ENCODE data around the gene TRIM6. TPM values are rescaled to one million over a fixed set of nuclear protein-coding genes. Genes with fewer than 3 reads are reported as not detected.
"Not testable (repeated sequence)": the region's sequence is repeated elsewhere in the genome, so short reads cannot be mapped to it uniquely, and the experiment has no call there.

Gene TRIM6
- total RNA-seq, 2 donors from 2014 or later, result 4.8 to 6.3 TPM

DNA sequence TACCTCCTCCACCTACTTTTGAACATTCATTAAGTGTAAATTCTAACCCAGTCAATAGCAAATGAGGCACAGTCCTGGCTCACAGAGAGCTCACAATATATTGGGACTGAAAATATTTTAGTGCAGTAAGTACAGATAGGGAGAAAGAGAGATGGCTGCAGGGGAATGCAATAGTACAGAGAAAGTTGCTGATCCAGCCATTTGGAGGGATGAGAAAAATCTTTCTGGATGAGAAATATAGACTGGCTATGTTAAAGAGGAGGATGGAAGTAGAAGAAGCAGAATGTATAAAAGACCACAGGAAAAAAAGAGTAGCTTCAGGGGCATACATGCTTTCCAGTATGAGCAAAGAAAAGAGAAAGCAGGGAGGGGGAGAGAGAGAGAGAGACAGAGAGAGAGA lies 19.3 kb upstream of the TRIM6 start:
- no peaks in the 10 kb centered on the region for H3K9me3 ChIP-seq
- TF ChIP-seq POLR2AphosphoS5 (IDR thresholded peaks at IDR 0.05) (no peak), POLR2A (IDR thresholded peaks at IDR 0.05) (no peak)
- TF ChIP-seq, protein P1, sequence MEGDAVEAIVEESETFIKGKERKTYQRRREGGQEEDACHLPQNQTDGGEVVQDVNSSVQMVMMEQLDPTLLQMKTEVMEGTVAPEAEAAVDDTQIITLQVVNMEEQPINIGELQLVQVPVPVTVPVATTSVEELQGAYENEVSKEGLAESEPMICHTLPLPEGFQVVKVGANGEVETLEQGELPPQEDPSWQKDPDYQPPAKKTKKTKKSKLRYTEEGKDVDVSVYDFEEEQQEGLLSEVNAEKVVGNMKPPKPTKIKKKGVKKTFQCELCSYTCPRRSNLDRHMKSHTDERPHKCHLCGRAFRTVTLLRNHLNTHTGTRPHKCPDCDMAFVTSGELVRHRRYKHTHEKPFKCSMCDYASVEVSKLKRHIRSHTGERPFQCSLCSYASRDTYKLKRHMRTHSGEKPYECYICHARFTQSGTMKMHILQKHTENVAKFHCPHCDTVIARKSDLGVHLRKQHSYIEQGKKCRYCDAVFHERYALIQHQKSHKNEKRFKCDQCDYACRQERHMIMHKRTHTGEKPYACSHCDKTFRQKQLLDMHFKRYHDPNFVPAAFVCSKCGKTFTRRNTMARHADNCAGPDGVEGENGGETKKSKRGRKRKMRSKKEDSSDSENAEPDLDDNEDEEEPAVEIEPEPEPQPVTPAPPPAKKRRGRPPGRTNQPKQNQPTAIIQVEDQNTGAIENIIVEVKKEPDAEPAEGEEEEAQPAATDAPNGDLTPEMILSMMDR (IDR thresholded peaks at IDR 0.05), result no peak
- intact Hi-C loops (cut with DNase I), result no loop called here

DNA sequence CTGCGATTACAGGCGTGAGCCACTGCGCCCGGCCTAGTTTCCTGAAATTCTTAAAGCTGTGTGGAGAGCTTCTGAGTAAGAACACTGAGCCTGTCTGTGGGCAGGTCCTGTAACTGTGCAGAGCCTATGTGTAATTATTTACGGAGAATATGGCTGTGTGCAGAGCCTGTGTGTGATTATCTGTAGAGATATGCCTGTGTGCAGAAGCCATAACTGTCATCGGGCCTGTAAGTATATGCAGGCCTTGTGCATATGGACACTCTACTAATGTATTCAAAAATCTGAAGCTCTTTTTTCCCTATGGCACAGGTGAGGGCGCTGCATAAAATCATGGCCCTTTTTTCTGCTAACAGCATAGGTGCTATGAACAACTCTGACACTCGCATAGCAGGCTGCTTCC lies 15.9 kb upstream of the TRIM6 start, which contains the start of gene OR52B6:
Gene OR52B6, plus strand, starts transcription at position 301 of the 400 bp plus-strand sequence. Its CDS starts 0 bp downstream, at position 301.
- DNase-seq (ENCODE audit: low spot score), result no peak
- 85% methylated on average over 8 of the region's 8 CpGs for WGBS
- TF ChIP-seq, protein P1 (IDR thresholded peaks at IDR 0.05), result no peak
- TF ChIP-seq POLR2A (IDR thresholded peaks at IDR 0.05) (no peak), POLR2AphosphoS5 (IDR thresholded peaks at IDR 0.05) (no peak)
- Histone ChIP-seq H3K36me3 (no peaks in the 10 kb centered on the region), H3K4me1 (replicated peaks) (no peaks in the 10 kb centered on the region), H3K27me3 (replicated peaks; ENCODE audit: insufficient read depth) (no peaks in the 10 kb centered on the region), H3K9me3 (no peaks in the 10 kb centered on the region), H3K4me3 (no peak within 1 kb of the TSS), H3K27ac (no peak within 1 kb of the TSS)
- intact Hi-C loops (cut with DNase I), result no loop called here

More for the DNA sequence above, 19.3 kb upstream of the TRIM6 start:
- Histone ChIP-seq H3K36me3 (no peaks in the 10 kb centered on the region), H3K4me1 (replicated peaks) (no peaks in the 10 kb centered on the region), H3K27ac (no peak overlapping the region), H3K4me3 (no peak overlapping the region), H3K27me3 (replicated peaks; ENCODE audit: insufficient read depth) (no peaks in the 10 kb centered on the region)
- no peak for DNase-seq (ENCODE audit: low spot score)

DNA sequence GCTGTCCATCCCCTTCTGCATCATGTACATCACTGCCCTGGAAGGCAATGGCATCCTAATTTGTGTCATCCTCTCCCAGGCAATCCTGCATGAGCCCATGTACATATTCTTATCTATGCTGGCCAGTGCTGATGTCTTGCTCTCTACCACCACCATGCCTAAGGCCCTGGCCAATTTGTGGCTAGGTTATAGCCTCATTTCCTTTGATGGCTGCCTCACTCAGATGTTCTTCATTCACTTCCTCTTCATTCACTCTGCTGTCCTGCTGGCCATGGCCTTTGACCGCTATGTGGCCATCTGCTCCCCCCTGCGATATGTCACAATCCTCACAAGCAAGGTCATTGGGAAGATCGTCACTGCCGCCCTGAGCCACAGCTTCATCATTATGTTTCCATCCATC lies 15.4 kb upstream of the TRIM6 start:
- no peak overlapping the region for H3K4me3 ChIP-seq
- H3K4me1 ChIP-seq (replicated peaks), result no peaks in the 10 kb centered on the region
- H3K27ac ChIP-seq, result no peak overlapping the region
- WGBS, result 87% methylated on average over 4 of the region's 4 CpGs
- intact Hi-C loops (cut with DNase I), result no loop called here
- TF ChIP-seq, protein P1 (IDR thresholded peaks at IDR 0.05), result no peak
- TF ChIP-seq POLR2A (IDR thresholded peaks at IDR 0.05), result no peak
- TF ChIP-seq POLR2AphosphoS5 (IDR thresholded peaks at IDR 0.05), result no peak
- no peaks in the 10 kb centered on the region for H3K9me3 ChIP-seq
- DNase-seq (ENCODE audit: low spot score), result no peak
- H3K36me3 ChIP-seq, result no peaks in the 10 kb centered on the region
- H3K27me3 ChIP-seq (replicated peaks; ENCODE audit: insufficient read depth), result no peaks in the 10 kb centered on the region

GRCh38 chr11:5584458-5584857 lies 12.0 kb upstream of the TRIM6 start:
- H3K36me3 ChIP-seq; intact Hi-C loops (cut with DNase I); H3K4me3 ChIP-seq; DNase-seq (ENCODE audit: low spot score); H3K4me1 ChIP-seq (replicated peaks); H3K9me3 ChIP-seq; H3K27me3 ChIP-seq (replicated peaks; ENCODE audit: insufficient read depth); H3K27ac ChIP-seq: not testable (repeated sequence)
- 87% methylated on average over 5 of the region's 5 CpGs for WGBS

- intact Hi-C loops (cut with DNase I); H3K27ac ChIP-seq: not testable (repeated sequence)
Measured at GRCh38 chr11:5589906-5590305, 6.5 kb upstream of the TRIM6 start.

GRCh38 chr11:5591613-5592012 lies 4.8 kb upstream of the TRIM6 start:
- H3K4me3 ChIP-seq, result no peak overlapping the region
- TF ChIP-seq, protein P1 (IDR thresholded peaks at IDR 0.05), result no peak
- no peak for TF ChIP-seq POLR2AphosphoS5 (IDR thresholded peaks at IDR 0.05)
- no peak for DNase-seq (ENCODE audit: low spot score)
- no peak overlapping the region for H3K27ac ChIP-seq
- 69% methylated on average over 3 of the region's 3 CpGs for WGBS
- intact Hi-C loops (cut with DNase I), result no loop called here
- H3K9me3 ChIP-seq, result no peaks in the 10 kb centered on the region
- no peaks in the 10 kb centered on the region for H3K36me3 ChIP-seq
- no peaks in the 10 kb centered on the region for H3K4me1 ChIP-seq (replicated peaks)
- H3K27me3 ChIP-seq (replicated peaks; ENCODE audit: insufficient read depth), result no peaks in the 10 kb centered on the region

More at GRCh38 chr11:5589906-5590305, 6.5 kb upstream of the TRIM6 start:
- DNase-seq (ENCODE audit: low spot score); H3K4me1 ChIP-seq (replicated peaks); H3K36me3 ChIP-seq; H3K4me3 ChIP-seq; H3K27me3 ChIP-seq (replicated peaks; ENCODE audit: insufficient read depth); H3K9me3 ChIP-seq: not testable (repeated sequence)
- WGBS, result 92% methylated on average over 31 of the region's 31 CpGs

All from prostate gland (tissue), 2 donors.